NCI-H748 treated with DMSO at 0.1 percent for 48 hours (cell line): Measurements from ENCODE around the gene NOS1.
"Not testable (repeated sequence)": the region's sequence is repeated elsewhere in the genome, so short reads cannot be mapped to it uniquely, and the experiment has no call there.

ENCODE experiments used
- DNase-seq: peaks from one replicate; lab custom pipeline; 2025; lab: John Stamatoyannopoulos, UW

NOS1 gene

GRCh38 chr12:117262749-117263148, 98.7 kb downstream of the NOS1 start:
- no peak for DNase-seq

DNA sequence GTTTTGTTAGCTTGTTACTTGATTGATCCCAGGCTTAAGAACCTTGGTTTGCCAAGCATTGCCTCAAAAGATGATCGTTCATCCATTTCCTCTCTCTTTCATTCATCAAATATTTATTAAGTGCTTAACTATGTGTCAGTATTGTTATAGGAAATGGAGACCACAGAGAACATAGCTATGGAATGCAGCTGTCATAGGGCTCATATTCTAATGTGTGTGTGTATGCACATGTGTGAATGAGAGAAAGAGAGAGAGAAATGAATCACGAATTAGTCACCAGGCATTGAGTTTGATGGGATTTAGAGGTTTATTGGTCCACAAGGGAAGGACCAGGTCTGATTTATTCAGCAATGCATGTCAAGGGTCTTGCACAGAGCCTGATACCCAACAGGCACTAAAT, 100.2 kb downstream of the NOS1 start:
- DNase-seq: no peak

- DNase-seq: no peak
Measured at GRCh38 chr12:117255386-117255785, 106.0 kb downstream of the NOS1 start.

DNA sequence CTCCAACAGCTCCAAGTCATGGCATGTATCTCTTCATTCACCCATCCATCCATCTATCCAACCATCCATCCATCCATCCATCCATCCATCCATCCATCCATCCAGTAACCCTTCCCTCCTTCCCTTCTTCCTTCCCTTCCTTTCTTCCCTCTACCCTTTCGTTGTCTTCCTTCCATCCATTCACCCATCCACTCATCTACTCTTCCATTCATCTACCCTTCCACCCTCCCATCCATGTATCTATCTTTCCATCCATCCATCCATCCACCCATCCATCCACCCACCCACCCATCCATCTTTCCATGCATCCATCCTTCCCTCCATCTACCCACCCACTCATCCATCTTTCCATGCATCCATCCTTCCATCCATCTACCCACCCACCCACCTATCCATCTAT, 117.9 kb downstream of the NOS1 start:
- DNase-seq: no peak

GRCh38 chr12:117241697-117242096, 119.7 kb downstream of the NOS1 start:
- no peak for DNase-seq

- no peak for DNase-seq
Measured at GRCh38 chr12:117240081-117240755, 121.2 kb downstream of the NOS1 start.

GRCh38 chr12:117236456-117237001, 124.9 kb downstream of the NOS1 start:
- DNase-seq: peak; percentile 42

GRCh38 chr12:117235261-117235660, 126.2 kb downstream of the NOS1 start:
- DNase-seq: no peak

- DNase-seq: no peak
Measured at GRCh38 chr12:117234441-117234840, 127.0 kb downstream of the NOS1 start.

GRCh38 chr12:117231750-117232149, 129.7 kb downstream of the NOS1 start:
- no peak for DNase-seq

DNA sequence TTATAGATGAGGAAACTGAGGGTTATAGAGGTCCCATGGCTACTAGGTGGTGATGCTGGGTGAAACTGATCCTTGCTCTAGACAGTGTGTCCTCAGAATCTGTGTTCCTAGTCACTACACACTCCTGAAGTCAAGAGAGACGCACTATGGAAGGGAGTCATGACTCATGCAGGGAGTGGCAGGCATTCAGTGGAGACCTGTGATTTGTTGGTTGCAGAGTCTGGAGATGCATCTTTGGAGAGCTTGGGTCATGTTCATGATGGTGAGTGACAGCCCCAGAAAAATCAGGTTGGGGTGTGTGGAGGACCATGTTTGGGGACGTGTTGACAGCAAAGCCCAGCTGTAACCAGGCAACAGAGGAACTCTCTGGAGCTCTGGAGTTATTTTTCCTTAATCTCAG, 133.2 kb downstream of the NOS1 start:
- no peak for DNase-seq

DNA sequence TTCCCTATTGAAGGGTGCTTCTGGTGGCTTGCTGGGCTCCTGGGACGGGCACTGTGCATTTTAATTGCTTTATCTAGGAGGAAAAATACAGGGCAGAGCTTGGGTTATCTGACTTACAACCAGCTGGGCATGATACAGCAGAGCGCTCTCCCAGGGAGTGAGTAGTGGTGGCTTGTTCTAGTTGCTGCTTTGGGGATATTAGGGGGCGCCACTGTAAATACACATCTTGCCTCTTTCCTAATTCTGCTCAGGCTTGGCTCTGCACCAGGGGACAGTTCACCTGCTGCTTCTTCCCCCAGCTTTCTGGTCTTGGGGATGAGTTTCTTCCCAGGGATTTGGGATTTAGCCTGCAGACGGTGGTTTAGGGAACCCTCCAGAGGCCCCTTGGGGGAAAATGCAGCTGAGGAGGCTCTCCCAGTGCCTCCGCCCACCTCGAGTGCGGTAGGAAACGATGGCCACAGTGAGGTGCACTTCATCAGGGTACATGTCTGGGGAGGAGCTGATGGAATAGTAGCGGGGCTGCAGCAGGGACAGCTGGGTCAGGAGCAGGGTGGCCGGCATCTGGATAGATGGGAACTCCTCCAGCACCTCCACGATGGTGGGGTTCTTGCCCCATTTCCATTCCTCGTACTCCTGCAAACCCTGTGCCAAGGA, 134.3 kb downstream of the NOS1 start:
- no peak for DNase-seq

DNA sequence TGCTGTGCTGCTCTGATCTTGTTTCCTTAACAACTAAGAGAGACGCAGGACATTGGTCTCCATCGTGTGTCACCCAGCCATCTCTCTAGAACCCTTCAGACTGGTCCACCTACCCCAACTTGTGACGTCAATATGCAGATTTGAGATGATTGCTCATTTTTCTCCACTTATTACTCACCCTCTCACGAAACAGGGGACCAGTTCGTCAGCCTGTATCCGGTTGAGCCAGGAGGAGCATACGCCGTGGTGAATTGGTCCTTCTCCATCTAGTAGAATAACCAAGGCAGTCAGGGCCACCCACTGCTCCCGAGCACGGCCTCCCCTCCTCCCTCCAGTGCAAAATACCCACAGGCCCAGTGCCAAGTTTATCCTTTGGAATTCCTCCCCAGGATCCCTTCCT, 134.9 kb downstream of the NOS1 start:
- DNase-seq: no peak

- no peak for DNase-seq
Measured at GRCh38 chr12:117225179-117225578, 136.2 kb downstream of the NOS1 start.

DNA sequence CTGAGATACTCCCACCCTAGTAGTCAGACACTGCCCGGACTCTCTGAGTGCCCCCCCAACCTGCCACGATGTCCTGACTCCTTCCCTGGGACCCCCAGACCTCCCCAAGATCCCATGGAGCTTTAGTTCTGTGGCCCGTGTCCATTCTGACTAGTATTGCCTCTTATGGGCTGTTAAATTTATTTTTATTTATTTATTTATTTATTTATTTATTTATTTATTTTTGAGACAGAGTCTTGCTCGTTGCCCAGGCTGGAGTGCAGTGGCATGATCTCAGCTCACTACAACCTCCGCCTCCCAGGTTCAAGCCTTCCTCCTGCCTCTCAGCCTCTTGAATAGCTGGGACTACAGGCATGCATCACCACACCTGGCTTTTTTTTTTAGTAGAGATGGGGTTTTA, 140.5 kb downstream of the NOS1 start:
- DNase-seq: not testable (repeated sequence)

DNA sequence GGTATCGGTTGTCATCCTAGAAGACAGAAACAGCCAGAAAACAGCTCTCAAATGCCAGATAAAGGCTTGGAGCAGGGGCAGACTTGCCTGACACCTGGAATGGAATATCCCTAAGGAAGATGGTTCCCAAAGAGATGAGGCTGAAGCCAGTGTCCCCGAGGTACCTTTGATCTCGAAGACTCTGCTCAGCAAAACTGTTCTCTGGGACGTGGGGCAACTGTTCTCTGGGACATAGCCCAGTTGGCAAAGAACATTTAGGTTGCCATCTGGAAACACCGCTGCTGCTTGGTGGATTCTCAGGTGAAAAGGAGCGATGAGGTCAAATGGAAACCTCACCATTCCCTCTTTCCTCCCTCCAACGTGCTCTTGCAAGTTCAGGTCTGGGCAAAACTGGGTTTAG, 143.3 kb downstream of the NOS1 start:
- DNase-seq: no peak

- no peak for DNase-seq
Measured at GRCh38 chr12:117216686-117217085, 144.7 kb downstream of the NOS1 start.

DNA sequence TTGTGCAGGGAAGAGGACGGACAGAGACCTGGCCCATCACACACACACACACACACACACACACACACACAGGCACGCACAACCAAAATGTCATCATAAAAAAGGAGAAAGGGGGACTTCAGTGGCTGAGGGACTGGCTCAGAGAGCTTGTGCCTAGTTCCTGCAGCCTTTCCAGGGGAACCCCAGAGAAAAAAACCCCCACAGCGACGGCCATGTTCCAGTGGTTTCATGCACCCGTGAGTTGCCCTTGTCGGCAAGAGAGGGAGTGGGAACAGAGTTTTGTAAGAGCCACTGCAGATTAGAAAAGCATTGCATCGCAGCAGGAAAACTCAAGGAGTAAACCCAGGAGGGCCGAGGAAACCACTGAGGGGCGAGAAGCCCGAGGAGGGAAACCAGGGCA, 146.6 kb downstream of the NOS1 start:
- DNase-seq: no peak

GRCh38 chr12:117213295-117213808, 148.1 kb downstream of the NOS1 start:
- no peak for DNase-seq

- peak; percentile 64 for DNase-seq
Measured at GRCh38 chr12:117212563-117213190, 148.7 kb downstream of the NOS1 start.

GRCh38 chr12:117210266-117210918, 151.0 kb downstream of the NOS1 start:
- DNase-seq: no peak

- no peak for DNase-seq
Measured at GRCh38 chr12:117209626-117210025, 151.8 kb downstream of the NOS1 start.
